Measurements from ENCODE around the gene TCFL5.
"Not testable (repeated sequence)": the region's sequence is repeated elsewhere in the genome, so short reads cannot be mapped to it uniquely, and the experiment has no call there.

Gene TCFL5

GRCh38 chr20:62860391-62860923, 1.2 kb downstream of the TCFL5 start:
- Mint-ChIP-seq H3K36me3 (ENCODE audit: low read depth) (peaks cover 10% of the 10 kb centered on the region), H3K27ac (peak overlapping the region; percentile 17), H3K9me3 (peaks cover 5% of the 10 kb centered on the region), H3K4me3 (peak overlapping the region; percentile 71), H3K4me1 (ENCODE audit: low read depth) (peaks cover 26% of the 10 kb centered on the region), H3K27me3 (peaks cover 3% of the 10 kb centered on the region)
- no peak for DNase-seq

GRCh38 chr20:62859721-62860120, 1.9 kb downstream of the TCFL5 start:
- Mint-ChIP-seq H3K4me3 (peak overlapping the region; percentile 71), H3K36me3 (ENCODE audit: low read depth) (peaks cover 16% of the 10 kb centered on the region), H3K27me3 (peaks cover 3% of the 10 kb centered on the region), H3K9me3 (peaks cover 5% of the 10 kb centered on the region), H3K27ac (no peak overlapping the region), H3K4me1 (ENCODE audit: low read depth) (peaks cover 26% of the 10 kb centered on the region)
- DNase-seq, result no peak

GRCh38 chr20:62858058-62858830, 3.4 kb downstream of the TCFL5 start:
- H3K9me3 Mint-ChIP-seq, result peaks cover 5% of the 10 kb centered on the region
- H3K4me3 Mint-ChIP-seq, result no peak overlapping the region
- no peak for DNase-seq
- H3K4me1 Mint-ChIP-seq (ENCODE audit: low read depth), result peaks cover 26% of the 10 kb centered on the region
- no peak overlapping the region for H3K27ac Mint-ChIP-seq
- H3K27me3 Mint-ChIP-seq, result peaks cover 3% of the 10 kb centered on the region
- peaks cover 29% of the 10 kb centered on the region for H3K36me3 Mint-ChIP-seq (ENCODE audit: low read depth)

GRCh38 chr20:62856931-62857619, 4.5 kb downstream of the TCFL5 start:
- no peaks in the 10 kb centered on the region for H3K9me3 Mint-ChIP-seq
- no peak overlapping the region for H3K4me3 Mint-ChIP-seq
- DNase-seq, result no peak
- no peak overlapping the region for H3K27ac Mint-ChIP-seq
- peaks cover 23% of the 10 kb centered on the region for H3K4me1 Mint-ChIP-seq (ENCODE audit: low read depth)
- peaks cover 3% of the 10 kb centered on the region for H3K27me3 Mint-ChIP-seq
- H3K36me3 Mint-ChIP-seq (ENCODE audit: low read depth), result peaks cover 38% of the 10 kb centered on the region

GRCh38 chr20:62855120-62855519, 6.5 kb downstream of the TCFL5 start:
- Mint-ChIP-seq H3K4me3 (no peak overlapping the region), H3K27ac (no peak overlapping the region), H3K9me3 (no peaks in the 10 kb centered on the region), H3K36me3 (ENCODE audit: low read depth) (peaks cover 47% of the 10 kb centered on the region), H3K27me3 (peaks cover 2% of the 10 kb centered on the region), H3K4me1 (ENCODE audit: low read depth) (peaks cover 17% of the 10 kb centered on the region)
- DNase-seq, result no peak

- H3K36me3 Mint-ChIP-seq (ENCODE audit: low read depth), result peaks cover 49% of the 10 kb centered on the region
- no peaks in the 10 kb centered on the region for H3K9me3 Mint-ChIP-seq
- no peak overlapping the region for H3K27ac Mint-ChIP-seq
- H3K27me3 Mint-ChIP-seq, result no peaks in the 10 kb centered on the region
- H3K4me1 Mint-ChIP-seq (ENCODE audit: low read depth), result peaks cover 9% of the 10 kb centered on the region
- no peak overlapping the region for H3K4me3 Mint-ChIP-seq
- DNase-seq, result no peak
Measured at GRCh38 chr20:62854121-62854520, 7.5 kb downstream of the TCFL5 start.

- not testable (repeated sequence) for H3K9me3 Mint-ChIP-seq; H3K4me1 Mint-ChIP-seq (ENCODE audit: low read depth)
Measured at GRCh38 chr20:62853304-62853703, 8.3 kb downstream of the TCFL5 start.

GRCh38 chr20:62852841-62853240, 8.8 kb downstream of the TCFL5 start:
- Mint-ChIP-seq H3K27me3 (no peaks in the 10 kb centered on the region), H3K27ac (no peak overlapping the region), H3K9me3 (no peaks in the 10 kb centered on the region), H3K36me3 (ENCODE audit: low read depth) (peaks cover 53% of the 10 kb centered on the region), H3K4me1 (ENCODE audit: low read depth) (peaks cover 7% of the 10 kb centered on the region), H3K4me3 (no peak overlapping the region)
- no peak for DNase-seq

More at GRCh38 chr20:62853304-62853703, 8.3 kb downstream of the TCFL5 start:
- H3K4me3 Mint-ChIP-seq, DNase-seq, H3K27ac Mint-ChIP-seq, H3K27me3 Mint-ChIP-seq: not testable (repeated sequence)
- H3K36me3 Mint-ChIP-seq (ENCODE audit: low read depth), result peaks cover 50% of the 10 kb centered on the region

- Mint-ChIP-seq H3K9me3 (no peaks in the 10 kb centered on the region), H3K4me1 (ENCODE audit: low read depth) (peaks cover 3% of the 10 kb centered on the region), H3K27me3 (no peaks in the 10 kb centered on the region), H3K36me3 (ENCODE audit: low read depth) (peaks cover 52% of the 10 kb centered on the region), H3K27ac (no peak overlapping the region), H3K4me3 (no peak overlapping the region)
- no peak for DNase-seq
Measured at GRCh38 chr20:62852196-62852595, 9.4 kb downstream of the TCFL5 start.

- H3K4me3 Mint-ChIP-seq, result no peak overlapping the region
- H3K4me1 Mint-ChIP-seq (ENCODE audit: low read depth), result no peaks in the 10 kb centered on the region
- H3K36me3 Mint-ChIP-seq (ENCODE audit: low read depth), result peaks cover 57% of the 10 kb centered on the region
- no peak overlapping the region for H3K27ac Mint-ChIP-seq
- H3K9me3 Mint-ChIP-seq, result no peaks in the 10 kb centered on the region
- H3K27me3 Mint-ChIP-seq, result no peaks in the 10 kb centered on the region
- DNase-seq, result no peak
Measured at GRCh38 chr20:62850333-62850974, 11.2 kb downstream of the TCFL5 start.

- peaks cover 51% of the 10 kb centered on the region for H3K36me3 Mint-ChIP-seq (ENCODE audit: low read depth)
- no peaks in the 10 kb centered on the region for H3K27me3 Mint-ChIP-seq
- DNase-seq, result no peak
- H3K27ac Mint-ChIP-seq, result no peak overlapping the region
- H3K4me3 Mint-ChIP-seq, result no peak overlapping the region
- H3K4me1 Mint-ChIP-seq (ENCODE audit: low read depth), result no peaks in the 10 kb centered on the region
- H3K9me3 Mint-ChIP-seq, result no peaks in the 10 kb centered on the region
Measured at GRCh38 chr20:62849431-62849830, 12.2 kb downstream of the TCFL5 start.

- not testable (repeated sequence) for H3K4me3 Mint-ChIP-seq
Measured at GRCh38 chr20:62848917-62849316, 12.7 kb downstream of the TCFL5 start.

GRCh38 chr20:62846166-62846890, 15.3 kb downstream of the TCFL5 start:
- H3K36me3 Mint-ChIP-seq (ENCODE audit: low read depth), result peaks cover 29% of the 10 kb centered on the region
- no peak overlapping the region for H3K4me3 Mint-ChIP-seq
- H3K9me3 Mint-ChIP-seq, result no peaks in the 10 kb centered on the region
- H3K27ac Mint-ChIP-seq, result no peak overlapping the region
- H3K27me3 Mint-ChIP-seq, result no peaks in the 10 kb centered on the region
- no peaks in the 10 kb centered on the region for H3K4me1 Mint-ChIP-seq (ENCODE audit: low read depth)
- no peak for DNase-seq

More at GRCh38 chr20:62848917-62849316, 12.7 kb downstream of the TCFL5 start:
- H3K27me3 Mint-ChIP-seq; H3K27ac Mint-ChIP-seq; DNase-seq; H3K4me1 Mint-ChIP-seq (ENCODE audit: low read depth); H3K9me3 Mint-ChIP-seq: not testable (repeated sequence)
- peaks cover 46% of the 10 kb centered on the region for H3K36me3 Mint-ChIP-seq (ENCODE audit: low read depth)
